Activated CD8-positive, alpha-beta memory T cell treated with anti-CD3 and anti-CD28 coated beads for 4 hours (primary cell): ENCODE measurements around the gene NACAD.
"Not testable (repeated sequence)": the region's sequence is repeated elsewhere in the genome, so short reads cannot be mapped to it uniquely, and the experiment has no call there.

Experiments
- DNase-seq, 2 donors: peaks; one replicate each; pipeline ENCODE4 v3.0.0-alpha.2; 2020; ENCODE audit warnings: low read depth in 2 of 2

The NACAD gene

DNA sequence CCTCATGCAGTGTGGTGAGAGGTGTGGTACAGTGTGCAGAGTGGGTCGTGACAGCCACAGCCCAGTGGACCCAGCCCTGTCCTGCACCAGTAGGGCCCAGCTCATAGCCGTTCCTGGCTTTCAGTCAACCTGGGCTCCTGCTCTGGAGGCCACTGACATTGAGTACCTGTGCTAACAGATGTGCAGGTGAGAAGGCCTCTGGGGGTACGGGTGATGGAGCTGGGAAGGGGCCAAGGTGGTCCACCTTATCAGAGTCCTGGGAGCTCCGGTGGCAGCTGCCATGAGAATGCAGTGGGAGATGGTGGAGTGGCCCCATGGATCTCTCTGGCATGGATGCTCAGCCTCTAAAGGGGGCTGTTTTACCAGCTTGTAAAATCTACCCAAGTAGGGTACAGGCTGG lies 28.8 kb upstream of the NACAD start:
- no peak for DNase-seq

DNA sequence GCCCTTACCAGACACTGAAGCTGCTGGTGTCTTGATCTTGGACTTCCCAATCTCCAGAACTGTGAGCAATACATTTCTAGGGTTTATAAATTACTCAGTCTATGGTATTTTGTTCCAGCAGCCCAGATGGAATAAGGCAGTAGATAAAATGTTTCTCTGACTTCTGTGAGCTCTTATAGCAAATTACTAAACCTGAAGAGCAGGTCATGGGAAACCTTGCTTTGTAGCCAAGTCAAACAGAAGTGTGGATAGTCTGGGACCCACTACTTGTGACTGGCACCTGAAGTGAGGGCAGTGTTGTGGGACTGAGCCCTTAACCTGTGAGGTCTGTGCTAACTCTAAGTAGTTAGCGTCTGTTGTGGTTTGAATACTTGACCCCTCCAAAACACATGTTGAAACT lies 27.3 kb upstream of the NACAD start:
- no peak for DNase-seq

DNA sequence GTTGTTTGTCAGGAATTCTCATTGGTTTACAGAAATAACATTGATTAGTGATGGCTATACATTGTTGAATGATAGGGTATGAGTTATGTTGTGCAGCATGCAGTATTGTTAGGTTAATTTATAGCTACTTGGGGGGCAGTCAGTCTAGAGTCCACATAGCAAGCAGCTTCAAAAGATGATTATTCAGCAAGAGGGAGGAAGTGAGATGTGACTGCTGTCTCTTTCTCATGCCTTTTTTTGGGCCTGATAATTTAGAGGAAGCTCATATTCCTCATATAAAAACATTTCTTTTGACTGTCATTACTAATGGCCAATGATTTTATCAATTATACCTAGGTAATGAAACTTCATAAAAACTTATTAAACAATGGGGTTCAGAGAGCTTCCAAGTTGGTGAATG lies 26.2 kb upstream of the NACAD start:
- DNase-seq = no peak

DNA sequence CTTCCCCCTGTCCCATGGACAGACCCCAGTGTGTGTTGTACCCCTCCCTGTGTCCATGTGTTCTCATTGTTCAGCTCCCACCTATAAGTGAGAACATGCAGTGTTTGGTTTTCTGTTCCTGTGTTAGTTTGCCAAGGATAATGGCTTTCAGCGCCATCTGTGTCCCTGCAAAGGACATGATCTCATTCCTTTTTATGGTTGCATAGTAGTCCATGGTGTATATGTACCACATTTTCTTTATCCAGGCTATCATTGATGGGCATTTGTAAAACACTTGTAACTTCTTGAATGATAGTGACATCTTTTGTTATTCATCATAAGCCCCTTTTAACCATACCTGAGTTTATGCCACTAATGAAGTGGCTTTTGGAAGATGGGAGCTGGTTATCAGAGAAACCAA lies 25.5 kb upstream of the NACAD start:
- not testable (repeated sequence) for DNase-seq

DNA sequence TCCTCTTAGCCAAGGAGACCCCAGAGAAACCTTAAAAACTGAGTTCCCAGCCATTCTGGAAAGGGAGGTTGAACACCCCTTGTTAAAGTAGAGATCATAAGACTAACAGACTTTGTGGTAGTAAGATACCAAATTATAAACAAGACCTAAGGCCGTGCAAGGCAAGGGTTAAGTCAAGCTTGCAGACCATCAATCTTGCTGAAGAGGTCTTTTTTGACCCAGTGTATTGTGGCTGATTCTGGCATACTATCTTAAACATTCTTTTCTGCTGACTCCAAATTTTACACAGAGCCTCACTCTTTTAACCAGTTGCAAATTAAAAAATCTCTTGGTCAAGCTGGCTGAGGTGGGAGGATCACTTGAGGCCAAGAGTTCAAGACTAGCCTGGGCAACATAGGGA lies 23.9 kb upstream of the NACAD start:
- DNase-seq = no peak

DNA sequence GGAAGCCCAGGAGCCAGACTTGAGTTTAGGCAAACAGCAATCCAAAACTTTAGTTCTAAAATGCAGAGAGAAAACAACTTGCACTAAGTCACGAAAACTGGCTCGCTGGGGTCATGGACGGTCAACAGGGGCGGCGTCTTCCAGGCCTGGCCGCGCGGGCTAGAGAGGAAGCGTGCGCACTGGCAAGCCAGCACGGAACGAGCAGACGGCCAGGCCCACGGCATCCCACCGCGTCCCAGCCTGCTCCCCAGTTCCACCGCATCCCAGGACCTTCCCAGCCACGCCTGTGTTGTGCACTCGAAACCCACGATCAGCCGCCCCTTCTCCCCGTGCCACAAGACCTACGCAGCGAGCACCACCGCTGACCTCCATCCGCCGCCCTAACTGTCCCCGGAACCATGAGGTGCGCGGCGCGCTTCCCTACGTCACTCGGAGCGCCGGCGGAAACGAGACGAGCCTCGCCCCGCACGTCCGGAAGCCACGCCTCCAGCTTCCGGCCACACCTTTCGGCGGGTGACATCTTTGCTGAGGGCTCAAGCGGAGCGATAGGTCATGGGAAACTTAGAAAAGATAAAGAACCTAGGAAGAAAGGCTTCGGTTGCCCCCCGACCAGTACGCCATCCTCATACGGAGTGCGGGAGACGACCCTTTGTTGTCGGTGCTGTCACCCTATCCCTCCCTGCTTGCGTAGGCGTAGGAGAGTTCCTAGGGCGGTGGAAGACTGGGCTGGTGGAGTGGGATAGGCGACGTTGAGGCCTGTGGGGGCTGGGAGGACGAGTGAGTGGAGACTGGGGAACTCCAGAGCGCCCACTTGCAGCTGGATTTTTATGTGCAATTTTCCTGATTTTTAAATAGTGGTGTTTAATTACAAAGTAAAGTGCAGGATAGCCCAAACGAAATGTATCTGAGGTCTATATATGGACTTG lies 22.8 kb upstream of the NACAD start, which contains the start of gene TBRG4:
Gene TBRG4, minus strand, starts transcription at position 400 of the 926 bp plus-strand sequence. CDS start 2,460 bp downstream, outside the sequence.
- DNase-seq = peak; percentile 87 to 88

DNA sequence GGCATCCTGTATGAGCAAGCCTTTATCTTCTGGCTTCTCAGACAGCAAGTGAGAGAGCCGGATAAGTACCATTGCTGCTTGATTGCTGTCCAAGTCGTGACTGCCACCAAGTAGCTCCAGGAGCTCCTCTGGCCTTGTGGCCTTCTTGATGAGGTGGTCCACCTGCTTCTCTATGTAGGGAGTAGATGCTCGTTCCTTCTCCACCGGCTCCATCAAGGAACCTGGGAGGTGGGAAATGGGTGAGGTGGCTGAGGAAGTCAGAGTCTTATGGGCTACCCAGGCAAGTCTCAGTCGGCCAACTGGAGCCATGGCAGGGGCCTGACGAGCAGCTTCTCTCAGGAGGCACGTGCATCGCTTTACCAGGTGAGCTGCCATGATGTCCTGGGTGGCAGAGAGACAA lies 20.1 kb upstream of the NACAD start:
- no peak for DNase-seq

DNA sequence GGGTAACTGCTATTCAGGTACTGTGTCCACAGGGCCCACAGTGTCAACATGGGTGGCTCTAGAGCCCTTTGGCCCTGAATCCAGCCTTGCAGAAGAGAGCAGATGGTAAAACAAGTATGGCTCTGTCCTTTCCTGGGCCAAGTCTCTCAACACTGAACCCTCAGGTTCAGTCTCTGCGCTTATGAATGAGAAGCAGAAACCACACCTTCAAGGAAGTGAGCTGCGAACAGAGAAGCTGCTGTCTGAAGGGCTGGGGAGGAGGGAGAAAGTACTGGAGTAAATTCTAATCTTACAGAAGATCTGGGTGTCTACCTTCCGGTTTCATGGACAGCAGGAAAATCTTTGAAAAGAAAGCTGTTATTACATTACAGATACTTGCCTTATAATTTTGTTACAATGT lies 18.6 kb upstream of the NACAD start:
- no peak for DNase-seq

DNA sequence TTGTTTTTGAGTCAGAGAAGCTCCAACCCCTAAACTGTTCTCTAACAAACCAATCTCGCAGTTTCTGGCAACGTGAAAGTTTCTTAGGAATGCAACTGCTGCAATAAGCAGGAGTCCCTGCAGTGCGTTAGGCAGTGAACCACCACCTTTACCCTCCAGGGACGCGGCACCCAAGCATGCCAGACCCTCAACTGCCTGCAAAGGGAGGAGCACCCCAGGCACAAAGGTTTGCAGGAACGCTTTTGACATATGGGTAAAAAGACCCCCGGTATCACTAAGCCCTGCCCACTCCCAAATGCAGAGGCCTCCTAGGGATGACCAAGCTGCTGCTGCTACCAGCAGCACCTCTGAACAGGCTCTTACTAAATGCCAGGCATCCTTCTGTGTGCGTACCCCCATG lies 18.1 kb upstream of the NACAD start:
- no peak for DNase-seq

DNA sequence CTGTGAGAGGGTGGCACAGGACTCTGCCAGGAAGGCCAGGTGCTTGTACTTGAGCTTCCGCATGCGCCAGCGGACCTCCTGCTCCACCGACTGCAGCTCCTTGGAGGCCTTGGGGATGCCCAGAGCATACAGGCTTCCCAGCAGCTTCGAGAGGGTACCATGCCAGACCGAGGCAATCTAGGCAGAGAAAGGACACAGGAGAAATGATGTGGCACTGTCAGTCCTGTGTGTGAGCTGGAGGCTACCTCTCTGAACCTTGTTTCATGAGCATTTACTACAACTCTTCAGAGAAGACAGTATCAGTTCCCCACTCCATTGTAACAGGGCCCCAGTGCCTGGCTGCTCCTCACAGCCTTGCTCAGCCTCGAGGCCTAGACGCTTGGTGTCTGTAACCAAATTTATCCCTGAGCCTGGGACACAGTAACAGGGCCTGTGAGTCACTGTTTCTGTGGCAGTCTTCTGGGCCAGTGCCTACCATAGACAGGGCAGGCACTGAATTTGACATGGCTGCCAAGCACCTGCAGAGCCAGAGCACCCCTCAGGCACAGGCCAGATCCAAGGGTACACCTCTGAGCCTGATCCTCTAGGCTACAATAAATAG lies 16.9 kb upstream of the NACAD start:
- no peak for DNase-seq

DNA sequence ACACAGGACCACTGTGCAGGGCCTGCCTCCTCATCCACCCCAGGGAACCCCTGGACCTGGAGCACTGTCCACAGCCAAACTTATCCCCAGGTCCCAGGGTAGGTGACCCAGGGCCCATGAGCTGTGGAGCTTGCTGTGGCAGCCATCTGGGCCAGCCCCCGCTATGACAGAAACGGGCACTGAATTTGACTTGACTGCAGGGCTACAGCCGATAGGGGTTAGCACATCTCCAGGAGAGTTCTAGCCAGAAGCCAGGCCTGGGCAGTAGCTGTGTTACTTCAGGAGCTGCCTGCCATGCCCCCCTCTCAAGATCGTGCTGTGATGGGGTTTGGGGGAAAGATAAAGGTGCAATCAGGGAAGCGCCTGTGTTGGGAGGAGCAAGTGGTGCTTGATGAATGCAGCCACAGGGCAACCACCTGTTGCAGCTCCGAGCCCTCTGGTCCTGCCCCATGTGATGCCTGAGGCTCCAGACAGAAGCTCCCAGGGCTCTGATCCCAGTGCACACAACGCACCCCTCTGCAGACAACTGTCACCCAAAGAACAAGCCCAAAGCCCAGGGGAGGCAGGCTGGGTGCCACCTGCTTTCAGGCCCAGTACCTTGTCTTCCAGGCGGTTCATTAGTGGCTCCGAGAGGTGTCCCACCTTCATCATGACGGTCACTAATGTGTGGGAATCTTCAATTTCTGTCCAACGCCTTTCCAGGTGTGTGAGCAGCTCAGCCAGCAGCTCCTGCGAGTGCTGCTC lies 16.2 kb upstream of the NACAD start:
- no peak for DNase-seq

DNA sequence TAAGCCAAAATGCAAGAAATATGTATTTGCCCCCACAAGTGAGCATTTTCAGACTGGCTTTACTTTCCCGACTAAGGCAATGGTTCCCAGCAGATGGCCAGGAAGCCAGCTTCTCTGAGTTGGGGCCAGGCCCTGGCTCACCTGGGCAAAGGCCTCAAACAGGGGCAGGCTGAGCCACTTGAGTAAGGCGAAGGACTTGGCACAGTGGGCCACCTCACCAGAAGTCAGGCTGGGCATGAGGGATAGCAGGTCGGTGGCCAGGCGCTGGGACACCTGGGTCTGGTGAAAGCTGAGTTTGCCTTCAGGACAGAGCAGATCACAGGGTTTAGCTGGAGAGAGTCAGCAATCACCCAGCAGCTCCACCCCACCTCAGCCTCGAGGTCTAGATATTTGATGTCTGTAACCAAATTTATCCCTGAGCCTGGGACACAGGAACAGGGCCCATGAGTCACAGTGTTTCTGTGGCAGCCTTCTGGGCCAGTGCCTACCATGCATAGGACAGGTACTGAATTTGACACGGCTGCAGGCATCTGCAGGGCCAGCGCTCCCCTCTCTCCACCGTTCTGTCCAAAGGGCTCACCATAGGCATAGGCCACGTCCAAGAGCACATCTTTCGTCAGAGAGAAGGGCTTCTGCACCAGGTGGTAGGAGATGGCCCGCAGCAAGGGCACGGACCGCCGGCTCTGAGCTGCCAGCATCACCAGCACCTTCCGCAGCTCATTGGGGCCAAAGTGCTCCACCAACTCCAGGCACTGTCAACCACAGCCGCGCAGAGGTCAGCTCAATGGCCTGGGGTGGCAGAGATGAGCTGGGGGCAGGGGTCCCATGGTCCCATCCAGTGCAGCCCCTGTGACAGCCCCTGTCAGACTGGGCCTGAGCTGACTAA lies 15.4 kb upstream of the NACAD start:
- no peak for DNase-seq

DNA sequence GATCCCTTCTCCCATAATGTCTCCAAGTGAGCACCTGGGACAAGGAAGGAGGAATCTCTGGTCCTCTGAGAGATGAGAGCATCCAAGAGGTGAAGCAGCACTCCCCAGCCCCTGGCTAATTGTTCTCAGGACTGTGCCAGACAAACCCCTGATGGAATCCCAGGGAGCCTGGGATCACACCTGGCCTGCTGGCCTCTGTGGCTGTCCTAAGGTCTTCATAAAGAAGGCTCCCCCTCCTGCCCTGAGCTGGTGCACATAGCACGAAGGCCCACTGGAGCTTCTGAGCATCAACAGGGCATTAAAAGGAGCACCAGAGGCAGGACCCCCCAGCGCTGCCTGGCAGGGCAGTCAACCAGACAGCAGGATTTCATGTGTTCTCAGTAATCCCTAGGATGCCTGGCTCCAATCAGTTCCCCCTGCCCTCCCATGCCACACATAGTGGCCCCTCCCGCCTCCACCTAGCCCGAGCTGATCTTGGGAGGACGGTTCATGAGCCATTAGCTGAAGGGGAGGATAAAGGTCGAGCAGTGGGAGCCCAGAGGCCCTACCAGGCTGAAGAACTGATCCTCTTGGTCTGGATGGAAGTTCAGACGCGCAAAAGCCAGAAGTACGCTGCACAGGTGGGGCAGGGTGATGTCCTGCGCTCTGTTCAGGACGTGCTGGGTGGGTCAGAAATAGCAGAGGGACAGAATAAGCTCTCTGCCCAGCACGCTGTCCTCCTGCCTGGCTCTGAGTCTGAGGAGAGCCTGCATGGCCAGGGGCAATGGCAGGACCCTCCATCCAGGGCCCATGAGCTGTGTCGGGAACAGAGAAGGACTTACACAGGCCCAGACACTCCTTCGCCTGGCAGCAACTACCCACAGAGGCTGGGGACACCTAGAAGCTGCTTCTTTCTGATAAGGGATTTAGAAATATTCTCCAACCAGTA lies 14.3 kb upstream of the NACAD start:
- no peak for DNase-seq

DNA sequence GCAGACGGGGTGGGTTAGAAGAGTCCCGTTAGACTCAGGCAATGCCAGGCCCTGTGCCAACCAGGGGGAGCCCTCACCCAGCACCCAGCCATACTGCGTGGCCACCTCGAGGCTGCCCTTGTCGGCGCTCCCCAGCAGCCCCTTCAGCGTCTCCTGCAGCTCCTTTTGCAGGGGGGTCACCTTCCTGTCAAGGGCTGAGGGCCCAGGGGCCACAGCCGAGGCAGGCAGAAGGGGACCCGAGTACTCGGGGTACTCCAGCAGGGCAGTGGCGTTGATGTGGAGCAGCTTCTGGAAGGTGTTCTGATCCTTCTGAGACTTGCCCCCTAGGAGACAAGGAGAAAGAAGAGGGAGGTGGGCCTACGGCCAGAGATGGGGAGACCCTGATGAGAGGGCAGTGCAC lies 13.0 kb upstream of the NACAD start:
- no peak for DNase-seq

DNA sequence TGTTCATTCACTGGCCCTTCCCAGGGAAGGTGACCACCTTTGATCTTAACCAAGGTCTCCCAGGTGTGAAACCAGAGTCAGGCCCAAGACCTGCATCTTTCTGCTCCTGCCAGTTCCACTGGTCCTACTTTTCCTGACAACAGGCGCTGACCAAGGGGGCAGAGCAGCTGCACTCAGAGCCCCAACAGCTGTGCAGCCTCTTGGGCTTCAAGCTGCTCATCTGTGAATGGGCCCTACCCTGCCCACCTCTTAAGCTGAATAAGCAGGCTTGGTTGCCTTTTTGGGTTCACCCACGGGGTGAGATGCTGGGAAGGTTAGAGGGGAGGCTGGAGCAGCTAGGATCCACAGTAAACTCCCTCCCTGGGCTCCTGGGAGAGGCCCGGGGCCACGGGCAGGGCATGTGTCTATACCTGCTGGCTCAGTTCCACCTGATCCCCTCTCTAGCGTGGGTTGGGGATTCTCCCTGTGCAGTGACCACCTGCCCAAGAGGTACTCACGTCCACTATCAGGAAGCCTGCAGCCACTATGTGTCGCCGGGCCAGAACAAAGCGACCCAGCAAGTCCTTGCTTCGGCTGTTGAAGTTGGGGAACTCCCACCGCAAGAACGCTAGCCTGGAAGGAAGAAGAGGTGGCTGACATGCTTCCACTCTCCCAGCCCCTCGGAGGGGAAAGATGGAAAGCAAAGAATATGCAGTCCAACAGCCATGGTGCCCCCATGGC lies 12.2 kb upstream of the NACAD start:
- no peak for DNase-seq

DNA sequence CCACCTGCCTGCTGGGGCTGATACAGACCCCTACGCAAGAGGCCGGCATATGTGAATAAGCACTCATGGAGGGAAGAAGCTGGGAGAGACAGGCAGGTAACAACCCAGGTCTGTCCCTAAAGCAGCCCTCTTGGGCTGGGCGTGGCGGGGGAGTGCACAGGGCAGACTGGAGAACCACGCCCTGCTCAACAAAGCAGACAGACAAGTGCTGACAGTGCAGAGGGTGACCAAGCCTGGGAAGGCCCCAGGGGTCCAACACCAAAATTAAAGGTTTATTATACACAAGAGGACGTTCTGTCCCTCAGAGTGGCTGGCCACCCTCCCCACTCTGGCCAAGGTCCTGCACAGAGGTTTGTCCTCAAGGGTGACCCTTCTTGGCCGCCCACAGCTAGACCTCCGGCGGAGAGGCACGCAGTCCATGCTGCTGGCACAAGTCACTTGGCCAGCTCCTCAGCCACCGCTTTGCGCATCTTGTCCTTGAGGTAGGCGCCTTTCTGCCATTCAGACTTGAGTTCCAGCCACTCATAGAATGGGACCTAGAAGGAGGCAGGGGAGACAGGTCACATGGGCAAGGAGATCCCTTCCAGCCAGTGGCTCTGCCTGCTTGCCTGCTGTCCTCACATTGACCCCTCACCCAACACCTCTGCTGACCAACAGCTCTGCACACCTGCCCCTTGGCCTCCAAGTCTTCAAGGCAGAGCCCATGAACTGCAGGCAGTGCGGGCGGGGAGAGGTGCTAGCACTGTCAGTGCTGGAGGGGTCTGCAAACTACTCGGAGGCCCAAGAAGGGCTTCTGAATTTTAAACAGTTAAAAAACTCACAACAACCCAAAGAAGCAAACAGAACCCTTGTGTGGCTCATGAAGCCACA lies 11.4 kb upstream of the NACAD start:
- DNase-seq = no peak

DNA sequence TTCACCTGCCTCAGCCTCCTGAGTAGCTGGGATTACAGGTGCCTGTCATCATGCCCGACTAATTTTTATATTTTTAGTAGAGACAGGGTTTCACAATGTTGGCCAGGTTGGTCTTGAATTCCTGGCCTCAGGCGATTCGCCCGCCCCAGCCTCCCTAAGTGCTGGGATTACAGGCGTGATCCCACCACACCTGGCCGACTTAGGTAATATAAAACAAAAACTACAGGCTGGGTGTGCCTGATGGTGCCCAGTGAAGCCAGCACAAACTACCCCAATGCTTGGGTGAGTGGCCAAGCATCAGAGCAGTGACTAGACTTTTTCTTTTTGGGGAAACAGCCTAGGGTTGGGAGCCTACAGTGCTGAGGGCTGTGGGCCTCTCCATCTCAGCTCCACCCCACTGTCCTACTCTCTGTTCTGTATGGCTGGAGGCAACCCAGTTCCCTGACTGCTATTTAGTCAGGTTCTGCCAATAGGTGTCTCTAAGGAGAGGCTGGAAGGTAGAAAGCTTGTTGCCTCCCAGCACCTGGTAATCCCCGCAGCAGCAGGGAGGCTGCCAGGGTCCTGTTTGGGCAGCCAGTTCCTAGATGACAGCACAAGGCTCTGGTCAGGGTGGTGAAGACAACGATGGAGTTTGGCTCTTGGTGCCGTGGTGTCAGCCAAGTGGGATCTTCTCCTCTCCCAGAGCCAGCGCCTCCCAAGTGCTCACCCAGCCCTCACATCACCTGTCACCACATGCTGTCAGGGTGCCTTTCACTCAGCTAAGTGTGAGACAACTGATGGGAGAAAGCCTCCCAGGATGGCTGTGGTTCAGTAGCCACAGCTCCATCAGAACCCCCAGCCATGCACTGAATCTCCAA lies 10.4 kb upstream of the NACAD start:
- no peak for DNase-seq

DNA sequence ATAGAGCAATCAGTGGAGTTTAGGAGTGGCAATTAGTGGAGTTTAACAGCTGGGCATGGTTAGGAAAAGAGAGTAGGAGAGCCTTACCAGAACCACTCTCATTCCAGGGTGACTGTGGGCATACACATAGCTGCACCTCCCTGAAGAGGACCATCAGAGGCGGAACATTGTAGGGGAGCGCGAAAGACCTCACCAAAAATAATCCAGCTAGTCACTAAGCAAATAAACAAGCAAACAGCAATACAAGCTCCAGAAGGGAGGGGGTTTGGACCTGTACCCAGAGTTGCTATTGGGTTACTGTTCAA lies 4.1 kb upstream of the NACAD start:
- no peak for DNase-seq
